ENCODE data around the gene PRKCD.

Gene PRKCD

DNA sequence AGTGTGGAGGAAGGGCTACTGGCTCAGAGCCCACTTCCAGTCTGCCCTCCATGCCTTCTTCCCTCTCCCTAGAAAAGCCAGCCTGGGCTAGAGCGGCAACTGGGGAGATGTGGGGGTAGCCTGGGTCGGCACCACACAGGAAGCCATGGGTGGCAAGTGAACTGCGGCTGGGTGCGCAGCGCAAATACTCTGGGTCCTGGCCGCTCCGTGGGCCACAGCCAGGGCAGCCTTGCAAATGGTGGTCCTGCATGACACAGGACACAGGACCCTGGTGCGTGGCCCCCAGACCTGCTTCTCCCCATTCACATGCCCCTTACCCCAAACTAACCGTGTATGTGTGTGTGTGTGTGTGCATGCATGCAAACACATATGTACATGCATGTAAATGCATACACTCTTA, 25.7 kb downstream of the PRKCD start:
- POLR2A ChIA-PET, result no interaction called here
- H3K4me3 ChIP-seq (ENCODE audit: low read depth, low read length), result no peak overlapping the region
- CTCF ChIA-PET, result interaction anchor here (2.1 to 7.0 kb wide), 2 partner anchors 10 to 54 kb away, joined by 16 to 77 read pairs; no protein-coding TSS in a partner anchor
- TF ChIP-seq, protein P1, sequence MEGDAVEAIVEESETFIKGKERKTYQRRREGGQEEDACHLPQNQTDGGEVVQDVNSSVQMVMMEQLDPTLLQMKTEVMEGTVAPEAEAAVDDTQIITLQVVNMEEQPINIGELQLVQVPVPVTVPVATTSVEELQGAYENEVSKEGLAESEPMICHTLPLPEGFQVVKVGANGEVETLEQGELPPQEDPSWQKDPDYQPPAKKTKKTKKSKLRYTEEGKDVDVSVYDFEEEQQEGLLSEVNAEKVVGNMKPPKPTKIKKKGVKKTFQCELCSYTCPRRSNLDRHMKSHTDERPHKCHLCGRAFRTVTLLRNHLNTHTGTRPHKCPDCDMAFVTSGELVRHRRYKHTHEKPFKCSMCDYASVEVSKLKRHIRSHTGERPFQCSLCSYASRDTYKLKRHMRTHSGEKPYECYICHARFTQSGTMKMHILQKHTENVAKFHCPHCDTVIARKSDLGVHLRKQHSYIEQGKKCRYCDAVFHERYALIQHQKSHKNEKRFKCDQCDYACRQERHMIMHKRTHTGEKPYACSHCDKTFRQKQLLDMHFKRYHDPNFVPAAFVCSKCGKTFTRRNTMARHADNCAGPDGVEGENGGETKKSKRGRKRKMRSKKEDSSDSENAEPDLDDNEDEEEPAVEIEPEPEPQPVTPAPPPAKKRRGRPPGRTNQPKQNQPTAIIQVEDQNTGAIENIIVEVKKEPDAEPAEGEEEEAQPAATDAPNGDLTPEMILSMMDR (IDR thresholded peaks at IDR 0.05; ENCODE audit: insufficient read depth, low read length, missing control alignments), result no peak
- no peak for DNase-seq (ENCODE audit: low read depth, low spot score)

DNA sequence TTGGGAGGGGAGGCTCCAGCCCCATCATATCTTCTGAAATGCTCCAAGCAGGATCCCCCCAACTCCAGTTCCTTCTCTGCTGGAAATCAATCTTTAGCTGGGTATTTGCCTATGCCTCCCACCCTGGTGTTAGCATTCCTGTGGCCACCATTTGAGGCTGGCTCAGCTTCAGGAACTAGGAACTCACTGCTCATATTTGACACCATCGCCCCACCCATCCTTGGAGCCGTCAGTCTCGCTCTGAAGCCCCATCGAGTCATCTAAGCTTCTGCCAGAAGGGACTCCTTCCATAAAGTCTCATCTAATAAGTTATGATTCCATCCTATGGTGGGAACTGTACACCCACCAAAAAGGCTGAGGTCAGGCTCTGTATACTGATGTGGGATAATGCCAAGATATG, 26.4 kb downstream of the PRKCD start:
- TF ChIP-seq, protein P1 (IDR thresholded peaks at IDR 0.05; ENCODE audit: insufficient read depth, low read length, missing control alignments), result no peak
- H3K4me3 ChIP-seq (ENCODE audit: low read depth, low read length), result no peak overlapping the region
- ChIA-PET CTCF (interaction anchor here (2.1 to 7.0 kb wide), 2 partner anchors 9 to 54 kb away, joined by 16 to 77 read pairs; no protein-coding TSS in a partner anchor), POLR2A (no interaction called here)
- DNase-seq (ENCODE audit: low read depth, low spot score), result no peak

DNA sequence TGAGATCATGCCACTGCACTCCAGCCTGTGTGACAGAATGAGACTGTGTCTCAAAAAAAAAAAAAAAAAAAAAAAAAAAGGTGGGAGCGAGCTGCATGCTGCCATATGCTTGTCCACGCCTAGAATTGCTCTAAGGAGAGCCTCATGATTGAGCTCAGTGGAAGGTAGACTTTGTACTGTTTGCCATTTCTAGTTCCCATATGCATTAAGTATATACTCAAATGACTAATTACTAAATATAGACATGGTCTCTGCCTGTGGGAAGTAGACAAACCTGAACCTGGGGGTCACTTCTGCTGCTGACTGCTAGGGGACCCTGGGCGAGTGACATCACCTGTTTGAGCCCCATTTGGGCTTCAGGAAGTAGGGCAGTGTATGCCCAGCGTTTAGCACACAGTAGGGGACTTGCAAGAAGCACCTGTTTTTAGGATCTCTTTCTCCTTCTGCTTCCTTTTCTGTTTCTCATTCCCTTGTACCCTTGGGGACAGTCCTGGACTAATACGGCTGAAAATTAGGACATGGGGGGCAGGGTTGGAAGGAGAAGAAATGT, 27.2 kb downstream of the PRKCD start:
- no peak overlapping the region for H3K4me3 ChIP-seq (ENCODE audit: low read depth, low read length)
- ChIA-PET POLR2A (no interaction called here), CTCF (interaction anchor here (2.1 to 7.0 kb wide), 2 partner anchors 8 to 55 kb away, joined by 16 to 77 read pairs; no protein-coding TSS in a partner anchor)
- DNase-seq (ENCODE audit: low read depth, low spot score), result no peak
- TF ChIP-seq, protein P1 (IDR thresholded peaks at IDR 0.05; ENCODE audit: insufficient read depth, low read length, missing control alignments), result no peak

DNA sequence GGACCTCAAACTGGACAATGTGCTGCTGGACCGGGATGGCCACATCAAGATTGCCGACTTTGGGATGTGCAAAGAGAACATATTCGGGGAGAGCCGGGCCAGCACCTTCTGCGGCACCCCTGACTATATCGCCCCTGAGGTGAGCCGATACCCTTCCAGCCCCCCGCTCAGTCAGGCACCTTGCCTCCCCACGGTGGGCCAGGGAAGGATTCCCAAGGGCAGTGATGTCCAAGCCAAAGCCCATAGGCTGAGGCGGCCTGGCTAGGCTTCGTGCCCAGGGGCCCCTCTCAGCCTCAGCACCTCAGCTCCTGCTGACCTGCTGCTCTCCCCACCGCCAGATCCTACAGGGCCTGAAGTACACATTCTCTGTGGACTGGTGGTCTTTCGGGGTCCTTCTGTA, 27.7 kb downstream of the PRKCD start:
- ChIA-PET CTCF (interaction anchor here (1.2 to 7.0 kb wide), 3 partner anchors 8 to 74 kb away, joined by 6 to 77 read pairs (median 16); no protein-coding TSS in a partner anchor), POLR2A (no interaction called here)

DNA sequence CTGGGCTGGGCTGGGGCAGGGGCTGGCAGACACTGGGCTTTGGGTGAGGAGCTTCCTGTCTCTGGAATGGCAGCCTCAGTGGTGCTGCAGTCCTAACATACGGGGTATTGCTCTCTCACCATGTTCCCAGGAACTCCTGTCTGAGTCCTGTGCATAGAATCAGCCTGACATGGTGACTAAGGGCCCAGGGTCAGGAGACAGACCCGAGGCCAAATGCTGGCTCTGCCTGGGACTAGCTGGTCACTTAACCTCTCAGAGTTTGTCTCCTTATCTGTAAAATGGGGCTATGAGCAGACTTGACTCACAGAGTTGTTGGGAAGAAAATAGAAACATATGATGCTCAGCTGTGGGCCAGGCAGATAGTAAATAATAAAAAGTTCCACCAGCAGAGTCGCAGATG, 28.3 kb downstream of the PRKCD start:
- DNase-seq (ENCODE audit: low read depth, low spot score), result no peak
- H3K4me3 ChIP-seq (ENCODE audit: low read depth, low read length), result no peak overlapping the region
- TF ChIP-seq, protein P1 (IDR thresholded peaks at IDR 0.05; ENCODE audit: insufficient read depth, low read length, missing control alignments), result no peak
- ChIA-PET CTCF (interaction anchor here (0.8 to 7.0 kb wide), 5 partner anchors 9 to 79 kb away, joined by 3 to 77 read pairs (median 5); no protein-coding TSS in a partner anchor), POLR2A (no interaction called here)

More for the DNA sequence above, 27.7 kb downstream of the PRKCD start:
- TF ChIP-seq, protein P1 (IDR thresholded peaks at IDR 0.05; ENCODE audit: insufficient read depth, low read length, missing control alignments), result no peak
- no peak overlapping the region for H3K4me3 ChIP-seq (ENCODE audit: low read depth, low read length)
- DNase-seq (ENCODE audit: low read depth, low spot score), result no peak

DNA sequence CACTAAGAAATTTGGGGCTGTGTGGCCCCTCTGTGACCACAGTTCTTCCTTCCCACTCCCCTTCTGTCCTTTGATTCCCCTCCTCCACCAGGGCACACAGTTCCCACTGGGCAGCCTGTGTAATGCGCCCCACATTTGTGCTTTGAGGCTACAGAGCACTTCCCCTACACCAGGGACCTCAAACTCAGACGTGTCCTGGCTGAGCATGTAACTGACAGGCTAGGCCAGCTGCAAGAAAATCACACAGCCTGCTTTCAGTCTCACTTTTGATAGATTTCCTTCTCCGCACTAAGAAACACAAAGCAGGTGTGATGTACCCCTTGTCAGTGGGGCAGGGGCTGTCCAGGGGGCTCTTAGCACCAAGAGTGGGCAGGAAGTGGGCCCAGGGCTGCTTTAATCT, 29.6 kb downstream of the PRKCD start:
- no peak overlapping the region for H3K4me3 ChIP-seq (ENCODE audit: low read depth, low read length)
- ChIA-PET POLR2A (no interaction called here), CTCF (interaction anchor here (0.9 to 7.0 kb wide), 5 partner anchors 17 to 78 kb away, joined by 3 to 77 read pairs (median 4); no protein-coding TSS in a partner anchor)
- TF ChIP-seq, protein P1 (IDR thresholded peaks at IDR 0.05; ENCODE audit: insufficient read depth, low read length, missing control alignments), result no peak
- no peak for DNase-seq (ENCODE audit: low read depth, low spot score)
